Breast epithelium (tissue), 4 donors: ENCODE results near the gene KLKB1. TPM values are rescaled to one million over a fixed set of nuclear protein-coding genes. Genes with fewer than 3 reads are reported as not detected.

Source experiments
- DNase-seq, 2 donors: peaks; one replicate each; pipeline ENCODE4 v3.0.0-alpha.2; 2019; ENCODE audit warnings: low spot score in 2 of 2
- H3K27ac ChIP-seq, 2 donors: fragments of 200-600 bp; sonication (generic) in 1 of 2; one replicate each; pipeline ENCODE4 v1.5.1; 2016 to 2019; ENCODE audit warnings: mild to moderate bottlenecking in 1 of 2
- H3K27me3 ChIP-seq, 2 donors: fragments of 200-600 bp; sonication (generic) in 1 of 2; one replicate each; pipeline versions ENCODE4 v1.5.1 to v1.6.0; 2017 to 2019; ENCODE audit warnings: control low read depth in 1 of 2, mild to moderate bottlenecking in 1 of 2
- H3K36me3 ChIP-seq: fragments of 200-600 bp; one replicate; pipeline ENCODE4 v1.5.1; 2019
- H3K4me1 ChIP-seq, 2 donors: fragments of 200-600 bp; sonication (generic); one replicate each; pipeline ENCODE4 v1.5.1; 2016 to 2019; ENCODE audit warnings: control low read depth in 1 of 2
- H3K4me3 ChIP-seq, 3 donors: fragments of 200-600 bp; sonication (generic); 1 replicate in 2 of 3; 2 replicates in 1 of 3; pipeline ENCODE4 v1.5.1; 2016 to 2019; ENCODE audit warnings: mild to moderate bottlenecking in 3 of 3, moderate library complexity in 2 of 3
- H3K9me3 ChIP-seq, 2 donors: fragments of 200-600 bp; sonication (generic) in 1 of 2; one replicate each; pipeline ENCODE4 v1.5.1; 2016 to 2019; ENCODE audit warnings: control low read depth in 1 of 2
- CTCF ChIP-seq, 3 donors: fragments of 450-650 bp; IDR thresholded peaks; one replicate each; pipeline ENCODE4 v1.5.1; 2016 to 2017; ENCODE audit warnings: antibody characterized with exemption in 3 of 3, mild to moderate bottlenecking in 3 of 3, moderate library complexity in 3 of 3
- POLR2A ChIP-seq: fragments of 450-650 bp; IDR thresholded peaks from one replicate; pipeline ENCODE4 v1.6.1; 2016; ENCODE audit warnings: antibody characterized with exemption, mild to moderate bottlenecking, moderate library complexity
- POLR2AphosphoS5 ChIP-seq, 3 donors: sonication (generic); formaldehyde crosslinking; IDR thresholded peaks; one replicate each; pipeline ENCODE4 v1.6.1; 2017; ENCODE audit warnings: antibody characterized with exemption in 3 of 3
- intact Hi-C: fragments of 100-400 bp; cut with DNase I; formaldehyde crosslinking; loops from one replicate; pipeline ENCODE4 v1.15.1; 2023; ENCODE audit warnings: low total_unique reads
- total RNA-seq, 3 donors: library from RNA; depleted of rRNA; stranded (reverse); fragments of >200 nt; gene quantifications; one replicate each; pipeline ENCODE4 v1.1.0, GENCODE V29; 2016

KLKB1 gene
- total RNA-seq, 3 donors from 2014 or later: 0.33 to 1.2 (median 0.96) TPM

DNA sequence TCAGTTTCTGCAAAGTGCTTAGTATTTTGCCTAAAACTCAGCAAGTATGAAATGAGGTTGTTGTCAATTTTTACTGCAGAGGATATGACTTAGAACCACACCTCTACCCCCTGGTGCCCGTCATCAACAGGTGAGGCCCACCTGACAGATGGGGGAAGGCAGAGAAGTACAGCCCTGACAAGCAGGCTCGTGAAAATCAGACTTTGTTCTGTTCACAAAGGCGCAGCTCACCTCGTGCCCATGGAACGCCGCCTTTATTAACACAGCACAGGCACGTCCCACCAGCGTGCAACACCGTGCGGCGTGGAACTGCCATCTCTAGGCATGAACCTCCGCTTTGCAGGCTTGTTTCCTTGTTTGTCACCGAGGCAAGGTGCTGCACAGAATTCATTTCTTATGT, 22.6 kb upstream of the KLKB1 start:
- no peak for TF ChIP-seq CTCF (IDR thresholded peaks at IDR 0.05)
- no peak for TF ChIP-seq POLR2A
- TF ChIP-seq POLR2AphosphoS5 (IDR thresholded peaks at IDR 0.05): no peak
- Histone ChIP-seq H3K27me3 (no peaks in the 10 kb centered on the region), H3K4me3 (peak overlapping the region in 2 of 3 donors; percentile 22 to 62), H3K27ac (peak overlapping the region in 1 of 2 donors; percentile 83), H3K4me1 (no peaks in the 10 kb centered on the region), H3K9me3 (no peaks in the 10 kb centered on the region), H3K36me3 (no peaks in the 10 kb centered on the region)
- no peak for DNase-seq
- intact Hi-C loops: no loop called here

DNA sequence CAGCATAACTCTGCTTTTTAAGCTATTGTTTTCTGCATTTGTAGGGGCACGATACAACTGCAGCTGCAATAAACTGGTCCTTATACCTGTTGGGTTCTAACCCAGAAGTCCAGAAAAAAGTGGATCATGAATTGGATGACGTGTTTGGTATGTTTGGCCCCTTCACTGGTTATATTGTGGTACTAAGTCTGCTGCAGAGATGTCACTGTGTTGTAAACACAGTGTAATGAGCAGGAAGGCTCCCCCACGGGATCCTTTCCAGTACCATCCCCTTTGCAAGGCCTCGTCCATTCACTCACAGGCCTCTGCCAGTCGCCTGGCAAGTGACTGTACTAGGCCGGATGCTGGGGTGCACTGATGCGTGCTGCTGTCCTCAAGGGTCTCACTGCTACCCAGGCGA, 22.2 kb upstream of the KLKB1 start:
- Histone ChIP-seq H3K9me3 (no peaks in the 10 kb centered on the region), H3K27me3 (no peaks in the 10 kb centered on the region), H3K4me3 (peak overlapping the region in 1 of 3 donors; percentile 62), H3K36me3 (no peaks in the 10 kb centered on the region), H3K27ac (no peak overlapping the region), H3K4me1 (no peaks in the 10 kb centered on the region)
- TF ChIP-seq POLR2AphosphoS5 (IDR thresholded peaks at IDR 0.05) (no peak), POLR2A (no peak), CTCF (IDR thresholded peaks at IDR 0.05) (no peak)
- no peak for DNase-seq
- intact Hi-C loops: no loop called here

DNA sequence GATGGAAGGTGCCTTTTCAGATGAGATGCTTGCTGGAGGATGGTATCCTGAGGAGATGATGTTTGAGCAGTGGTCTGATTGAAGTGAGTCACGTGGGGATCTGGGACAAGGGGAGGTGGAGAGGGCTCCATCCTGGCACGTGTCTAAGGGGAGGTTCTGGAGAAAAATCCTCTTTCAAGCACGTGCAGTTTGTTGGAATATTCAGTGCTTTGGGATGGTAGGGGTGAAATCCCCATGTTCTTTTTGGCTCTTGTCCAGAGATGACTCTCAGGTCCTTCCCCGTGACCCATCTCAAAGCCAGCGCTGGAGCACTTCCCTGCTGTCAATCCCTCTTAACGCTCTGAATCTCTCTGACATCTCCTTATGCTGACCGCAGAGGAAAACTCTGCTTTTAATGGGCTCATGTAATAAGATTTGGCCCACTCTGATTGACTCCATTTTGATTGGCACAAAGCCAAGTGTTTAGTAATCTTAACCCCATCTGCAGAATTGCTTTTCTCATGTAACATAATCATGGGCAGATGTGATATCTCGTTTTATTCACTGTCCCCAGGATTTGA, 10.8 kb upstream of the KLKB1 start:
- H3K27me3 ChIP-seq: no peaks in the 10 kb centered on the region
- TF ChIP-seq POLR2AphosphoS5 (IDR thresholded peaks at IDR 0.05) (no peak), POLR2A (no peak), CTCF (IDR thresholded peaks at IDR 0.05) (no peak)
- H3K36me3 ChIP-seq: no peaks in the 10 kb centered on the region
- H3K27ac ChIP-seq: no peak overlapping the region
- no peak overlapping the region for H3K4me3 ChIP-seq
- no peaks in the 10 kb centered on the region for H3K9me3 ChIP-seq
- DNase-seq: no peak
- intact Hi-C loops: no loop called here
- no peaks in the 10 kb centered on the region for H3K4me1 ChIP-seq

DNA sequence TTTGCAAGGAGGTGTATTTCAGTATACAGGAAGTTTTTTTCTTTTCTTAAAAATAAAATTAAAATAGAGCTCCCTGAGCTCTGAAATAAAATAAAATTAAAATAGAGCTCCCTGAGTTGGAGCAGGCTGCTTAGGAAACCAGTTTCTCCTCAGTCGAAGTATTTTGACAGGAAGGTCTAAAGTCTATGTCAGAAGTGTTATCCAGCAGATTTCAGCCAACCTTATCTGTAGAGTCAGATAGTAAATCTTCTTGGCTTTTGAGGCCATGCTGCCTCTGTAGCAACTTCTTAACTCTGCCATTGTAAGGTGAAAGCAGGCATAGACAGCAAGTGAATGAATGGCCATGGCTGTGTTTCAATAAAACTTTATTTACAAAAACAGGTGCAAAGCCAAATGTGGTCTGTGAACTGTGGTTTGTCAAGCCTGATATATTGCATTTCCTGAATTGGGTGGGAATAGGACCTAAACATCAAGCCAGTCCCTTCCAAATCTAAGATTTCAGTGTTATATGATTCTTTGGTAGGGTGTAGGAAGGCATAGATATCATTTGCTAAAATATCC, 9.5 kb upstream of the KLKB1 start:
- no peak for TF ChIP-seq CTCF (IDR thresholded peaks at IDR 0.05)
- no peak for TF ChIP-seq POLR2A
- H3K4me1 ChIP-seq: no peaks in the 10 kb centered on the region
- H3K9me3 ChIP-seq: no peaks in the 10 kb centered on the region
- H3K4me3 ChIP-seq: no peak overlapping the region
- H3K27me3 ChIP-seq: no peaks in the 10 kb centered on the region
- H3K27ac ChIP-seq: no peak overlapping the region
- DNase-seq: no peak
- intact Hi-C loops: no loop called here
- H3K36me3 ChIP-seq: no peaks in the 10 kb centered on the region

GRCh38 chr4:186221624-186222023, 5.7 kb upstream of the KLKB1 start:
- DNase-seq: no peak
- intact Hi-C loops: no loop called here

More at GRCh38 chr4:186221624-186222023, 5.7 kb upstream of the KLKB1 start:
- TF ChIP-seq POLR2A (no peak), CTCF (IDR thresholded peaks at IDR 0.05) (no peak), POLR2AphosphoS5 (IDR thresholded peaks at IDR 0.05) (no peak)
- H3K27ac ChIP-seq: no peak overlapping the region
- no peaks in the 10 kb centered on the region for H3K27me3 ChIP-seq
- H3K9me3 ChIP-seq: peaks cover 6 to 17% of the 10 kb centered on the region in 2 donors
- H3K4me1 ChIP-seq: no peaks in the 10 kb centered on the region
- no peak overlapping the region for H3K4me3 ChIP-seq
- H3K36me3 ChIP-seq: no peaks in the 10 kb centered on the region
